ENCODE data around the gene PLD1. TPM values are rescaled to one million over a fixed set of nuclear protein-coding genes. Genes with fewer than 3 reads are reported as not detected.

Gene PLD1
- total and polyA plus RNA-seq, 10 of the 15 experiments (the other 5 are each of a cell fraction or from before 2014, with no cell fraction given): 2.9 to 108 (median 3.6) TPM

GRCh38 chr3:171788546-171789351 is 21.5 kb downstream of the PLD1 start (continued):
- no peak for TF ChIP-seq REST (IDR thresholded peaks at IDR 0.05; ENCODE audit: low read depth, low read length)
- 0 out of 2 replicates have a peak, but pooled peaks have one; percentile 14 for TF ChIP-seq RELB (IDR thresholded peaks at IDR 0.05; ENCODE audit: low read depth)
- no peak for TF ChIP-seq IRF4 (IDR thresholded peaks at IDR 0.05; ENCODE audit: low read depth, low read length)
- no peak for TF ChIP-seq E2F4 (IDR thresholded peaks at IDR 0.05; ENCODE audit: low read depth, low read length)
- no peak for TF ChIP-seq CHD2 (IDR thresholded peaks at IDR 0.05; ENCODE audit: borderline replicate concordance, low read depth, low read length)
- no peak for TF ChIP-seq SUPT20H (IDR thresholded peaks at IDR 0.05; ENCODE audit: borderline replicate concordance, control insufficient read depth, low read depth, low read length)
- TF ChIP-seq TARDBP (IDR thresholded peaks at IDR 0.05; ENCODE audit: borderline replicate concordance): no peak
- TF ChIP-seq PBX3 (IDR thresholded peaks at IDR 0.05; ENCODE audit: insufficient replicate concordance, low read depth, low read length): no peak
- peak; percentile 34; the same call in 1 of the 2 replicates for TF ChIP-seq ZNF687 (IDR thresholded peaks at IDR 0.05)
- TF ChIP-seq CBFB (IDR thresholded peaks at IDR 0.05; ENCODE audit: low read depth): no peak
- TF ChIP-seq YY1 (IDR thresholded peaks at IDR 0.05; ENCODE audit: low read depth, low read length): no peak
- TF ChIP-seq ZNF622 (IDR thresholded peaks at IDR 0.05): no peak
- peak; percentile 69 for TF ChIP-seq E2F8 (IDR thresholded peaks at IDR 0.05; ENCODE audit: low read depth, partially characterized antibody)

All from GM12878 (cell line).